Activated naive CD4-positive, alpha-beta T cell (primary cell): ENCODE measurements around the gene TMEM156.

ENCODE experiments used
- DNase-seq, 4 experiments: peaks; one replicate each; lab custom pipeline; 2025; lab: John Stamatoyannopoulos, UW

Gene TMEM156, protein sequence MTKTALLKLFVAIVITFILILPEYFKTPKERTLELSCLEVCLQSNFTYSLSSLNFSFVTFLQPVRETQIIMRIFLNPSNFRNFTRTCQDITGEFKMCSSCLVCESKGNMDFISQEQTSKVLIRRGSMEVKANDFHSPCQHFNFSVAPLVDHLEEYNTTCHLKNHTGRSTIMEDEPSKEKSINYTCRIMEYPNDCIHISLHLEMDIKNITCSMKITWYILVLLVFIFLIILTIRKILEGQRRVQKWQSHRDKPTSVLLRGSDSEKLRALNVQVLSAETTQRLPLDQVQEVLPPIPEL

GRCh38 chr4:39032218-39033085, at the start of gene TMEM156:
Gene TMEM156, minus strand, starts transcription at chr4:39032409. Its CDS starts 96 bp downstream, at chr4:39032313.
- DNase-seq: no peak

- no peak for DNase-seq
These were observed 46.6 kb upstream of the TMEM156 start for GRCh38 chr4:39078829-39079228.

DNA sequence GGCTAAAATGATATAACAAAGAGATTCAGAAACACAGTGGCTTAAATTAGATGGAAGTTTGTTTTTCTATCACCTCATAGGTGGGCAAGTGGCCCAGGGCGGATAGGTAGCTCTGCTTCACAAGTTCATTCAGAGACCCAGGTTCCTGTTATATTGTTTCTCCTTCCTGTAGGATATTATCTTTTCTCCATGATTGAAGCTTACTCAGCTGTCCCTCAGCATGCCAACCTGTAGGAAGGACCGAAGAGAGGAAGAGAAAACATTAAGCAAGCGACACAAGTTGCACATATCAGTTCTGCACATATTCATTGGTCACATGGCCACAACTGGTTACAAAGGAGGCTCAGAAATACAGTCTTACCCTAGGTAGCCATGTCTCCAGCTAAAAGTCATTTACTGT, 36.7 kb upstream of the TMEM156 start:
- no peak for DNase-seq

- DNase-seq: no peak
These were observed 35.2 kb upstream of the TMEM156 start for GRCh38 chr4:39067451-39067850.

- DNase-seq: no peak
These were observed 34.8 kb upstream of the TMEM156 start for GRCh38 chr4:39067031-39067430.

GRCh38 chr4:39066371-39066770, 34.2 kb upstream of the TMEM156 start:
- DNase-seq: no peak

DNA sequence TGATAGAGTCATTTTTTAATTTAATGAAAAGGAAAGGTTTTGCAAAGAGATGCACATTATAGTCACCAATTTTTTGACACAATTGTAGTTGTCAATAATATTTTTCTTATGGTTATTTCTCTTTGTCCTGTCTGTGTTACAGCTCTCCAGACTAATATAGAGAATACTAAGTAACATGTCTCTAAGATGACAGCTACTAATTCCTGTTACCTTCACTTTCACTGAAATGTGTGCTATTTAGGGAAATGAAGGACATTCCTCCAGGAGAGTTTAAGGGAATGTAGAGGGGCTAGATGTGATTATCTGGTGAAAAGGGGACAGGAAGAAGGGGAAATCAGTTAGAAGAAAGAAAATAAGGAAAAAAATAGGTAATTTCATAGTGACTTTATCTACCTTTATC, 31.2 kb upstream of the TMEM156 start:
- DNase-seq: no peak

- no peak for DNase-seq
These were observed 30.5 kb upstream of the TMEM156 start for GRCh38 chr4:39062770-39063097.

DNA sequence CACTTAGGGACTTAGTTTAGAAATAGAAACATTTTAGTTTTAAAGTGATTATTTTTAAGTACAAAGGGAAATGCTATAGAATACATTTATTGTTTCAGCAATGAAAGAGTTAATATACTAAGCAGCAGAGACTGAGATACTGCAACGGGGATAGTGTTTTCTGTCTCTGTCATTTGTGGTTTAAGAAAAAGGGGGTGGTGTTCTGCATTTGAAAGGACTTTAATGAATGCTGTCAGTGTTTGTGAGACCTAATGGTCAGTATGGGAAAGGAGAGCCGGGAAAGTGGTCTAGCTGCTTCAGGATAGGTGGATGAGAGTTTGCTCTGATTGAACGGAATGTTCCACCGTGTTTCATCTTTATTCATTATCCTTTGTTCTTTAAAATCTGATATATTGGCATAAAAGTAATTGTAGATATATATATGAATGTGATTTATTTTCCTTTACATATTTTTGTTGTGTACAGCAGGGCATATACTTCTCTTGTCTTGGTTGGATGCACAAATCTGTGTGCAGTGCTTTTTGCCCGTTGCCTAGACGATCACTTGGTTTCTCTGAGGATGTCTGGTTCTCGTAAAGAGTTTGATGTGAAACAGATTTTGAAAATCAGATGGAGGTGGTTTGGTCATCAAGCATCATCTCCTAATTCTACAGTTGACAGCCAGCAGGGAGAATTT, 30.0 kb upstream of the TMEM156 start, which contains the start of gene KLHL5:
TSS of gene KLHL5 (plus strand) at position 139 of the 676 bp plus-strand sequence. CDS start at position 560, 421 bp downstream.
- no peak for DNase-seq

GRCh38 chr4:39061457-39061856, 29.2 kb upstream of the TMEM156 start:
- no peak for DNase-seq

- DNase-seq: no peak
These were observed 23.8 kb upstream of the TMEM156 start for GRCh38 chr4:39056023-39056422.

- no peak for DNase-seq
These were observed 22.3 kb upstream of the TMEM156 start for GRCh38 chr4:39054497-39054896.

DNA sequence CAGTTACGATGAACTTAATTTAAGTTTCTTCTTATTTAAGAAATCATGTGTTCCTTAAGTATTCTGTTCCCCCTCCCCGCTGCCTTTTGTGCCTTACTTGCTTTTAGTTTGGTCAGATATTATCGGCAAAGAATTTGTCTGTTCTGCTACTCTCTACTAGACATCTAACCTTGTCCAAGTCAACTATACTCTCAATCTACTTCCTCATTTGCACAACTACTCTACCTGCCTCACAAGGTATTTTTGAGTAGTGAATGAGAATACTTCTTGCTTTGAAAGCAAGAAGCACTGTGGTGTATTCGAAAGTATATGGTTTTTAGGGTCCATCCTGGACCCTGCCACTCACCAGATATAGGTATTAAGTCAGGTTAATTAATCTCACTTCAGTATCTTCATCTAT, 21.8 kb upstream of the TMEM156 start:
- DNase-seq: no peak

DNA sequence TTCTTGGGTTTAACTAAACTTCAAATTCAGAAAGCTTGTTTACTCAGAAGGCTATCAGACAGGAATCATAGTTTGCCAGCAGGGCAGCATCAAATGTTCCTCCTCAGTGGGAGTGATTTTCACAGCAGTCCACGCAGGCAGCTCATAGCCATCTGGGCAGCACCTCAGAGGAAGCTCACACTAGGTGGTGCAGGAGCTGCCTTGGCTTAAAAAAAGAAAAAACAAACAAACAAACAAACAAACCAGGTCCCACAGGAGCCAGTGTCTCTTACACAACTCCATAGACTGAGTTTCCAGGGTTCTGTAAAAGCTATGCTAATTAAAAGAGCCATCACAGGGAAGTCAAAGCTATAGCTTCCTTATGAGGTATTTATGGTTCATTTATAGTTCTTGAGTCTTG, 19.3 kb upstream of the TMEM156 start:
- no peak for DNase-seq

- DNase-seq: no peak
These were observed 18.4 kb upstream of the TMEM156 start for GRCh38 chr4:39050590-39050989.

GRCh38 chr4:39048311-39048710, 16.1 kb upstream of the TMEM156 start:
- no peak for DNase-seq

DNA sequence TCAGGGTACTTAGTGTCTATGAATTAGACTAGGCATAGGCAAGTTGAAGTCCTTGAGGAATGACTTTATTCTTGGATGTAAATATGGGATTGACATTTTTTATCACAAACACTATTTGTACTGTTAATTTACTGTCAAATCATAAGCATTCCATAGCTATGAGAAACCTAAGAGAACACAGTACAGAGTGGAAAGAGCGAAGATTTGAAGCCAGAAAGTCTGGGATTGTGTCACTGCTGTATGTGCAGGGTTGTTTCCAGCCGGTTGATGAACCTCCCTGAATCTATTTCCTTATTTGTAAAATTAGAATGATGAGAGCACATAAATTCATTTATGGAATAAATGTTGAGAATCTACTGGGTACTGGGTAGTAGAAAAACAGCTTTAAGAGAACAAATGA, 15.5 kb upstream of the TMEM156 start:
- DNase-seq: no peak

- DNase-seq: no peak
These were observed 14.0 kb upstream of the TMEM156 start for GRCh38 chr4:39046249-39046648.

DNA sequence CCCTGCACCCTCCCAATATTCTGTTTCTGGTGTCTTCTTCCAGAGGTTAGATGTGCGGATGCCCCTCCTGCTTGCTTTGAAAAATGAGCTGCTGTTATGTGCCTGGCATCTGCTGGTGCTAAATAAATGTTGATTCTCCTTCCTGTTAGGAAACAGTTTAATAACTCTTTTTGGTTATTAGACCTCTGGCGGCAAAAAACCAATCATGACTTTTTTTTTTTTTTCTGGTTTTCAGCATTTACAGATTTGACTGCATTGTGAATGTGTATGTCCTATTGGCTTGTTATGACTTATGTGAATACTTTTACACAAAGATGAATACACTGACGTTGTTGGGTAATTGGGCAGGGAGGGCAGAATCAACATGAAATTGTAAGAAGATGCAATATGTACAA, 13.6 kb upstream of the TMEM156 start:
- no peak for DNase-seq

DNA sequence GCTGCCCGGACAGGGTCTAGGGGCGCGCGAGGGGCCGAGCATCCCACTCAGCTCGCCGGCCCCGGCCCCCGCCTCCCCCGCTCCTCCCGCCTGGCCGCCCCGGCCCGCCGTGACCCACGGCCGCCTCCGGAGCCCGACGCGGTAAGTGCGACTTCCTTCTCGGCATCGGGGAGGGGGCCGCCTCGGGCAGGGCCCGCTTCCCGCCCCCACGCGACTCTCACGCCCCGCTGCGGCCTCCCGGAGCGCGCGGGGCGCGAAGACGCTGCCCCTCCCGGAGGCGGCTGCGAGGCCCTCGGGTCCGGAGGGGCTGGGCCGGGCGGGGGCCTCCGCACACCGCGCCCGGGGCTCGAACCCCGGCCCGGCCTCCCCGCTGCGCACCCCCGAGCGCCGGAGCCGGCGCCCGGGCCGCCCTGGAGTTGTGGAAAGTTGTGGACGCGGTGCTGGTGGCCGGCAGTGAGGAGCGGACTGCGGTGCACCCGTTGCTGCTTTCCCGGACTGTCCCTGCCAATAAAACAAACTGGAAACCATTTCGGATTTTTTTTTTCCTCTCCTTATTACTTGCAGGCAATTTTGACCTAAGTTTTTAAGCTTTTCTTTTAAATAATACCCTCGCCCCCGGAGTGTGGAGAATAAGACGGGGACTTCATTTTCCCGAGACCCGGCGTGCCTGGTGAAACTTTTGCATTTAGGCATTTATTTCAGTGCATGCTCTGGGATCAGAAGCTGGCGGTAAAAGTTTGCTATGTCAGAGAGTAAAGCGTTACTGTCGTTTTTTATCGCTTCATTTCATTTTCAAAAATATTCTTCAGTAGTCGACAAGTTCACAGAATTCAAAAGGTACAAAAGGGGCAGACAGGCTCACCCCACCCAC, 13.0 kb upstream of the TMEM156 start:
- DNase-seq: peak in 3 of 4 experiments; percentile 17 to 43 (median 32)

GRCh38 chr4:39044364-39044955, 12.3 kb upstream of the TMEM156 start:
- DNase-seq: peak; percentile 78 to 84 (median 82)
